SK-N-SH treated with all-trans-retinoic acid at 6 μM for 48 hours (cell line): Measurements from ENCODE around the gene SMARCC1.
A peak's percentile ranks its signal among the peaks of the same experiment; 100 is the strongest.

ENCODE experiments used
- ATAC-seq: fragments of 200-7000 bp; cut with Tn5 transposase; 3 replicates; pipeline ENCODE4 v1.9.1; 2020; ENCODE audit warnings: mild to moderate bottlenecking, moderate library complexity
- ARNTL ChIP-seq: fragments of 450-650 bp; formaldehyde crosslinking; IDR thresholded peaks from 2 replicates; pipeline ENCODE4 v1.5.0; 2020; ENCODE audit warnings: low read depth, mild to moderate bottlenecking, moderate library complexity, borderline replicate concordance
- BACH2 ChIP-seq: fragments of 250-450 bp; sonication (Bioruptor Pico); IDR thresholded peaks from 2 replicates; pipeline ENCODE4 v1.9.0; 2021; ENCODE audit warnings: mild to moderate bottlenecking, borderline replicate concordance
- CREB5 ChIP-seq: fragments of 250-450 bp; sonication (Bioruptor Pico); IDR thresholded peaks from 2 replicates; pipeline ENCODE4 v1.5.1; 2020; ENCODE audit warnings: low read depth, mild to moderate bottlenecking, moderate library complexity
- CSDC2 ChIP-seq: fragments of 250-450 bp; sonication (Bioruptor Pico); IDR thresholded peaks from 2 replicates; pipeline ENCODE4 v1.5.0; 2020; ENCODE audit warnings: mild to moderate bottlenecking, moderate library complexity
- CSRNP3 ChIP-seq: fragments of 250-450 bp; sonication (Bioruptor Pico); IDR thresholded peaks from 2 replicates; pipeline ENCODE4 v1.5.1; 2021; ENCODE audit warnings: mild to moderate bottlenecking, moderate library complexity
- ESRRG ChIP-seq: fragments of 250-450 bp; sonication (Bioruptor Pico); IDR thresholded peaks from 2 replicates; pipeline ENCODE4 v1.6.1; 2021; ENCODE audit warnings: mild to moderate bottlenecking
- GLIS3 ChIP-seq: fragments of 250-450 bp; sonication (Bioruptor Pico); IDR thresholded peaks from 2 replicates; pipeline ENCODE4 v1.5.0; 2020; ENCODE audit warnings: mild to moderate bottlenecking, moderate library complexity
- OSR1 ChIP-seq: fragments of 250-450 bp; sonication (Bioruptor Pico); IDR thresholded peaks from 2 replicates; pipeline ENCODE4 v1.8.0; 2022; ENCODE audit warnings: moderate library complexity, mild to moderate bottlenecking, inconsistent platforms
- PATZ1 ChIP-seq: fragments of 250-450 bp; sonication (Bioruptor Pico); IDR thresholded peaks from 2 replicates; pipeline ENCODE4 v1.8.0; 2020; ENCODE audit warnings: mild to moderate bottlenecking, moderate library complexity, borderline replicate concordance
- POU6F1 ChIP-seq: fragments of 250-450 bp; sonication (Bioruptor Pico); IDR thresholded peaks from 2 replicates; pipeline ENCODE4 v1.8.0; 2021; ENCODE audit warnings: low read depth, mild to moderate bottlenecking, moderate library complexity, borderline replicate concordance
- PPARA ChIP-seq: fragments of 250-450 bp; sonication (Bioruptor Pico); IDR thresholded peaks from 2 replicates; pipeline ENCODE4 v1.5.0; 2020; ENCODE audit warnings: mild to moderate bottlenecking, borderline replicate concordance
- RARB ChIP-seq: fragments of 250-450 bp; sonication (Bioruptor Pico); IDR thresholded peaks from 2 replicates; pipeline ENCODE4 v1.8.0; 2021; ENCODE audit warnings: mild to moderate bottlenecking, moderate library complexity
- SNAI2 ChIP-seq: fragments of 250-450 bp; sonication (Bioruptor Pico); IDR thresholded peaks from 2 replicates; pipeline ENCODE4 v1.5.0; 2020; ENCODE audit warnings: mild to moderate bottlenecking, moderate library complexity
- TCF4 ChIP-seq: fragments of 250-450 bp; sonication (Bioruptor Pico); IDR thresholded peaks from 2 replicates; pipeline ENCODE4 v1.8.0; 2021; ENCODE audit warnings: mild to moderate bottlenecking, moderate library complexity, borderline replicate concordance
- TOX ChIP-seq: fragments of 250-450 bp; sonication (Bioruptor Pico); IDR thresholded peaks from 2 replicates; pipeline ENCODE4 v1.8.0; 2021; ENCODE audit warnings: mild to moderate bottlenecking, moderate library complexity, borderline replicate concordance
- TSHZ2 ChIP-seq: fragments of 250-450 bp; sonication (Bioruptor Pico); IDR thresholded peaks from 2 replicates; pipeline ENCODE4 v1.5.0; 2020; ENCODE audit warnings: mild to moderate bottlenecking, moderate library complexity
- ZC3H10 ChIP-seq: fragments of 250-450 bp; sonication (Bioruptor Pico); IDR thresholded peaks from 2 replicates; pipeline ENCODE4 v1.5.1; 2021; ENCODE audit warnings: mild to moderate bottlenecking, moderate library complexity
- ZFP3 ChIP-seq: fragments of 250-450 bp; sonication (Bioruptor Pico); IDR thresholded peaks from 2 replicates; pipeline ENCODE4 v1.5.0; 2020; ENCODE audit warnings: mild to moderate bottlenecking, moderate library complexity
- ZFP30 ChIP-seq: fragments of 450-650 bp; formaldehyde crosslinking; IDR thresholded peaks from 2 replicates; pipeline ENCODE4 v1.5.0; 2022; ENCODE audit warnings: mild to moderate bottlenecking, moderate library complexity
- ZNF565 ChIP-seq: fragments of 450-650 bp; formaldehyde crosslinking; conservative IDR thresholded peaks from 2 replicates; pipeline ENCODE4 v1.5.0; 2020; ENCODE audit warnings: low read depth, mild to moderate bottlenecking, moderate library complexity
- ZNF70 ChIP-seq: fragments of 450-650 bp; formaldehyde crosslinking; IDR thresholded peaks from 2 replicates; pipeline ENCODE4 v1.5.0; 2020; ENCODE audit warnings: mild to moderate bottlenecking, moderate library complexity

The SMARCC1 gene

GRCh38 chr3:47716656-47717055, 65.0 kb downstream of the SMARCC1 start:
- ATAC-seq, result no peak

GRCh38 chr3:47715928-47716327, 65.8 kb downstream of the SMARCC1 start:
- ATAC-seq, result peak; percentile 61
- TF ChIP-seq TOX (CRISPR knock-in tag) (no peak), ZFP30 (CRISPR knock-in tag) (no peak), CSDC2 (no peak), ZNF565 (CRISPR knock-in tag) (no peak), ESRRG (no peak), SNAI2 (CRISPR knock-in tag) (no peak), POU6F1 (CRISPR knock-in tag) (no peak), ZFP3 (CRISPR knock-in tag) (no peak), ARNTL (CRISPR knock-in tag) (no peak), PATZ1 (CRISPR knock-in tag) (no peak), OSR1 (CRISPR knock-in tag) (no peak), CREB5 (CRISPR knock-in tag) (no peak), CSRNP3 (CRISPR knock-in tag) (no peak), BACH2 (CRISPR knock-in tag) (no peak), TSHZ2 (CRISPR knock-in tag) (no peak), RARB (CRISPR knock-in tag) (no peak), ZC3H10 (CRISPR knock-in tag) (no peak)

More at GRCh38 chr3:47716656-47717055, 65.0 kb downstream of the SMARCC1 start:
- TF ChIP-seq ARNTL (CRISPR knock-in tag) (no peak), CSDC2 (no peak), OSR1 (CRISPR knock-in tag) (no peak), TSHZ2 (CRISPR knock-in tag) (no peak), ESRRG (no peak), ZC3H10 (CRISPR knock-in tag) (no peak), TOX (CRISPR knock-in tag) (no peak), ZNF70 (no peak), TCF4 (CRISPR knock-in tag) (no peak), ZFP3 (CRISPR knock-in tag) (no peak), PPARA (CRISPR knock-in tag) (no peak), CSRNP3 (CRISPR knock-in tag) (no peak), GLIS3 (CRISPR knock-in tag) (no peak), BACH2 (CRISPR knock-in tag) (no peak)
